NT2/D1 (cell line): ENCODE results near the gene CORO1C.
"Not testable (repeated sequence)": the region's sequence is repeated elsewhere in the genome, so short reads cannot be mapped to it uniquely, and the experiment has no call there.

Source experiments
- YY1 ChIP-seq: IDR thresholded peaks from 2 replicates; pipeline ENCODE4 v1.6.1; 2011; ENCODE audit not compliant: insufficient read length, insufficient read depth
- ZNF274 ChIP-seq: IDR thresholded peaks from 2 replicates; pipeline ENCODE4 v1.6.1; 2011; ENCODE audit warnings: mild to moderate bottlenecking, low read depth, low read length

DNA sequence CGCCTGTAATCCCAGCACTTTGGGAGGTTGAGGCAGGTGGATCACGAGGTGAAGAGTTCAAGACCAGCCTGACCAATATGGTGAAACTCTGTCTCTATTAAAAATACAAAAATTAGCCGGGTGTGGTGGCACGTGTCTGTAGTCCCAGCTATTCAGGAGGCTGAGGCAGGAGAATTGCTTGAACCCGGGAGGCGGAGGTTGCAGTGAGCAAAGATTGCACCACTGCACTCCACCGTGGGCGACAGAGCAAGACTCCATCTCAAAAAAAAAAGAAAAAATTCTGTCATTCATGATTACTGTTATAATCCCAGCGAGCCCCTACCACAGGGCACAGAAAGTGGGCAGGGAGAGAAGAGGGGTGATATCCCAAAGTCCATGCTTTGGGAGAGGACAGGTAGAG, 40.5 kb upstream of the CORO1C start:
- not testable (repeated sequence) for TF ChIP-seq ZNF274, YY1
